HG03571 (cell line): ENCODE results near the gene TBATA.

Source experiments
- ATAC-seq: cut with Tn5 transposase; IDR thresholded peaks from one replicate; pipeline ENCODE4 v1.9.1; 2021; ENCODE audit not compliant: unreplicated experiment

The TBATA gene

GRCh38 chr10:70747192-70747965 lies 37.8 kb downstream of the TBATA start:
- ATAC-seq, result no peak

DNA sequence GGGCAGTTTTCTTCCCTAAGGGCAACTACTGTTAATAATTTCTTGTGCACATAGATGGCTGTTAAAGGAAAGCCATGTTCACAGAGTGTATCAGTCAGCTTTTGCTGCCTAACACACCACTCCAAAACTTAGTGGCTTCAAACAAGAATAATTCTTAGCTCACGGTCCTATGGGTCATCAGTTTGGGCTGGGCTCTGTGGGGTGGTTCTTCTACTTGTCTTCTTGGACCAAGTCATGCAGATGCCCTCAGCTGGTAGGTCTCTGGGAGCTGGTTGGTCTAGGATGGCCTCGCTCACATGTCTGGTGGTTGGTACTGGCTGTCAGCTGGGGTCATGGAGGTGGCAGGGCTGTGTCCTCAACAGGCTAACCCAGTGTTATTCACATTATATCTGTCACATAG lies 39.6 kb downstream of the TBATA start:
- no peak for ATAC-seq

DNA sequence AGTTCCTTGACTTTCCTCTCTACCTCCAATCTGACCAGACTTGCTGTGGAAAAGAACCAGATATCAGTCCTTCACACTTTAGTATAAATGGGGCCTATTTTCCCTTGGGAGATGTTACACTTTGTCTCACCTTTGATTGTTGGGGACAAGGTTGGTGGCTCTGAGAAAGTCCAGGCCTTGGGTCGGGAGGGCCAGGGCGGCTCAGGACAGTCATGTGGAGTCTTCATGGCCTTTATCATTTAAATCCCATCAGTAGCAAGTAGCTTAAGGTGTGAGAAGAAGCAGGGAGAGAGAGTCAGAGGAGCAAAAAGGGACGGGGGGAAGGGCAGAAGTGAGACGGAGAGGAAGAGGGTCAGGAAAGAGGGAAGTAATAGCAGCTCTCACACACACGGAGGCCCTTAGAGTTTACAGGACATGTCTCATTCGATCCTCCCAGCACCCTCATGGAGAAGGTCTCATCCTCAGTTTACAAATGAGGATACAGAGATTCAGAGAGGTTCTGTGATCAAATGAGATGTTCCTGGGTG lies 40.5 kb downstream of the TBATA start:
- ATAC-seq, result no peak

GRCh38 chr10:70743879-70744278 lies 41.3 kb downstream of the TBATA start:
- ATAC-seq, result no peak

- no peak for ATAC-seq
Measured at GRCh38 chr10:70743430-70743788, 41.8 kb downstream of the TBATA start.

DNA sequence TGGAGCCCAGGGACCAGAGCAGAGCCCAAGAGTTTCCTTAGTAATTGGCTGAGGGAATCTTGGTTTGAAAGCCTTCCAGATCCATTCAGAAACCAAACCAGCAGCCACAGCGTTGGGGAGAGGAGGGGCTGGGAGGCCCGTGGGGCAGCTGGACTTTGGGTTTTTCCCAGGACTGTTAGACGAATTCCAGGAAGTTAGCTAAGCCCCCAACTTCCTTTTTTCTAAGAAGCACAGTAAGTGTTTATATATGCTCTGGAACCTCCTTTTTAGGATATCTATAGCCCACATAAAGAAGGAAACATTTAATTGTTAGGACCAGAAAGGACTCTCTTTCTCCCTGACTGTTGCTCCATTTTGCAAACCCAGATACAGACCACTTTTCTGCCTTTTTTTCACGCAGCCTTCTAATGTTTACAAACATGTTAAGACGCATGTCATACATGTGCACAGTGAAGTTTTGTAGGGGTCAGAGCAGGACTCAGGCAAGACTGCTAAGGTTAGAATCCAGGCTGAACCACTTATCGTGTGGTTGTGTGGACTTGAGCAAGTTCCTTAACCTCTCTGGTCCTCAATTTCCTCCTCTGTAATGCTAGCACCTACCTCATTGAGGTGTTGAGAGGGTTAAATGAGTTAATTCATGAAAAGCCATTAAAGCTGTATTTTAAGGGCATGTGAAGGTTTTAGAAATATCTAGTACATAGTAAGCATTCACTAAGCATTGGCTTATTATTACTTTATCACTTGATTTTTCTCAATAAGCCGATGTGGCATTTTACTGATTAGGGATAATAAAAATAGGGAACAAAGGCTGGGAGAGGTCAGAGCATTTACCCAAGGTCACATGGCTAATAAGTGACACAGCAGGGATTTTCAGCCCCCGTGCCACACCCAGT lies 42.4 kb downstream of the TBATA start:
- no peak for ATAC-seq

DNA sequence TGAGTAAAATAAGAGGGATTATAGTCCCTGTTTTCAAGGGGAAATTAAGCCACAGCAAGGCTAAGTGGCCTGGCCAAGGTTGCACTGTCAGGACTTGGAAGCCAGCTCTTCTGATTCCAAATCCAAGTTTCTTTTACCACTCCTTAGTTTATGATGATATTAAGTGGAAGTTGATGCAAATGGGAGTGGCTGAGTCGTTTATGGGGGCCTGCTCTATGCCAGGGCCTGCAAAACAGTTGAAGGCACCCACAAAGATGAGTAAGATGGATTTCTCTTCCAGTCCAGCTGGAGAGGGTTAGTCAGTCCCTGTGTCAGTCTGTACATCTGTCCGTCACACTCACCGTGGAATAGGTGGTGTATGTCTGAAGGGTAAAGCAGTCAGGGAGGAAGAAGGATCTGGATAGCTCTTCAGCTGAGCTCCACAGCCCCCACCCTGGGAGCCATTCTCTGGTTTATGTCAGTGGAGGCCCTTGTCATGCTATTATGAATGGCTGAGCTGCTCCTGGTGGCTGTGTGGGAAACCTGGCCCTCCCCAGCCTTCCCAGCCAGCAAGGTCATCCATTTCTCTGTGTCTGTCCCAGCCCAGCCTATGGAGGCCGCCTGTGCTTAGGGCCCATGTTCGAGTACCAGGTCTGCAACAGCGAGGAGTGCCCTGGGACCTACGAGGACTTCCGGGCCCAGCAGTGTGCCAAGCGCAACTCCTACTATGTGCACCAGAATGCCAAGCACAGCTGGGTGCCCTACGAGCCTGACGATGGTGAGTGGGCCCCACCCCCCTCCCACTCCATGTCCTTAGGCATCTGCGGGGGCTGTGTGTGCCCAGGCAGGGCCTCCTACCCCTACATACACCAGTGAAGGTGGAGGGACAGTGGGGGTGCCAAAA lies 44.5 kb downstream of the TBATA start:
- no peak for ATAC-seq

- ATAC-seq, result no peak
Measured at GRCh38 chr10:70738761-70739121, 46.4 kb downstream of the TBATA start.

DNA sequence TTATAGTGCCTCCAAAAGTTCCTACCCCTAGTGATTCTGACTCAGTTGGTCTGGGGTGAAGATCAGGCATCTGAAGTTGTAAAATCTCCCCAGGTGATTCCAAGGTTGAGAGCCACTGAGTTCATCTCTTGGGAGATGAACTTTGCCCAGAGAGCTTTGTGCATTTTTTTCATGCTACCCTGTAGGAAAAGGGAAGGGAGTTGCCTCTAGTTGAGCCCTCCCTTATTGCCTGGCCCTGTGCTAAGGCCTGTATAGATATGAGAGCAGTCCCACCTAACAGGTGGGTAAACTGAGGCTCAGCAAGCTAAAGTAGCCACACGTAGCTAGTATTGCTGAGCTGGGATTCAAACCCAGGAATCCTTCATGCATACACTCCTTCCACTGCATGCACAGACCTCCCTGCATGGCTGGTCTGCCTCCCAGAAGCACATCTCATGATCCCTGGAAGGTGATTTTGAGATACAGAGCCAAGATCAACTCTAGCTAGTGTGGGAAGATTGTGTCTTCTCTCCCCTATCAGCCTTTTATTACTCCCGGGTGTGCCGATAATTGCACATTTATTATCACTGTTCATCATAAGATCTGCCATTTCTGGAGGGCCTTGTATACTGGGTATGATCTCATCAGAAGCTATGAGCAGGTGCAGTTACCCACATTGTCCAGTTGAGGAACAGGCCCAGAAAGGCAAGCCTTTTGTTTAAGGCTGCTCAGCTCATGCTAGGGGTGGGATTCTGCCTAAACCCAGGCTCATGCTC lies 47.0 kb downstream of the TBATA start:
- ATAC-seq, result no peak

- ATAC-seq, result no peak
Measured at GRCh38 chr10:70737250-70737649, 47.9 kb downstream of the TBATA start.

GRCh38 chr10:70736525-70736924 lies 48.7 kb downstream of the TBATA start:
- no peak for ATAC-seq

DNA sequence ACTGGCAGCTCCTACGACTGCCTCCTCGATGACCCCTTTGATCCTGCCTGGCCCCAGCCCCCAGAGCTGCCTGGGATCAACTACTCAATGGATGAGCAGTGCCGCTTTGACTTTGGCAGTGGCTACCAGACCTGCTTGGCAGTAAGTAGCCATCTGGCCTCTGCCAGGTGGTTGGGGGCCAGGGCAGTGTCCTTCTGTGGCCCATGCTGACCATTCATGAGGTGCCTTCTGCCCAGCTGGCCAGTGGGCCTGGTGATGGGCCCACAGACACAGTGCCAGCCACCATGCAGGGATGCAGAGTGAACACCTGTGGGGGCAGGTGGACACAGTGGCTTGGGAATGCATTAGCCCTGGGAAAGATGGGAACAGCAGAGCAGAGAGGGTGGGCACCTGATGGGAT lies 50.0 kb downstream of the TBATA start:
- ATAC-seq, result no peak

GRCh38 chr10:70733051-70733450 lies 52.1 kb downstream of the TBATA start:
- no peak for ATAC-seq

GRCh38 chr10:70732569-70732968 lies 52.6 kb downstream of the TBATA start:
- ATAC-seq, result no peak

DNA sequence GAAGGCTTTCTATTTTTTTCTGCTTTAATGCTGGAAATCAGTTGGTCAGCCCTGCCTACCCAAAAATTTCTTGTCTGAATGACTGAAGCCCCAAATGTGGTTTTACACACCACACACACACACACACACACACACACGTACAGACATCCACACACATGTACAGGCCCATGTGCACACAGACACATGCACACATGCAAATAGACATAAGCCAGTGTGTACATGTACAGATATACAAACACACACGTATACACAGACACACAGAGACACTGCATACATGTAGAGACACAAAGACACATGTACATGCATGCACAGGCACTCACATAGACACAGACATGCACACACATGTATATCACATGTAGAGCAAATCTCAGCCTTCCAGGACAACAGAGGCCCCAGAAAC lies 54.2 kb downstream of the TBATA start:
- no peak for ATAC-seq

GRCh38 chr10:70729763-70730357 lies 55.3 kb downstream of the TBATA start:
- ATAC-seq, result no peak

DNA sequence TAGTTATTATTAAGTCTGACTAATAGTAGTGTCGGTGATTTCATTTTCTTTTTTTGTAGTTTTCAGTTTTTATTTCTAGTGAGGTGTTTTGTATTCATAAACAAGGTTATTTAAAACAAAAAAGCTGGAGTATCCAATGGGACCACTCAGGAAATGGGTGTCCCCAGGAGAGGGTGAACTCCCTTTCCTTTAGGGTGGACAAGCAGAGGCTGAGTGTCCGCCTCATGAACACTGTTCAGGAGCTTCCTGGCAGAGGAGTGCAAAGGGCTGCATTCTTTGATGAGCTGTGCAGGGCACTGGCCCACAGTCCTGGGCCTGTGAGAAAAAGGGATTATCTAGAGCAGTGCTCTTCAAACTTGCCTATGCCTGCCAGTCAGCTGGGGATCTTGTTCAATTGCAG lies 56.8 kb downstream of the TBATA start:
- ATAC-seq, result no peak

DNA sequence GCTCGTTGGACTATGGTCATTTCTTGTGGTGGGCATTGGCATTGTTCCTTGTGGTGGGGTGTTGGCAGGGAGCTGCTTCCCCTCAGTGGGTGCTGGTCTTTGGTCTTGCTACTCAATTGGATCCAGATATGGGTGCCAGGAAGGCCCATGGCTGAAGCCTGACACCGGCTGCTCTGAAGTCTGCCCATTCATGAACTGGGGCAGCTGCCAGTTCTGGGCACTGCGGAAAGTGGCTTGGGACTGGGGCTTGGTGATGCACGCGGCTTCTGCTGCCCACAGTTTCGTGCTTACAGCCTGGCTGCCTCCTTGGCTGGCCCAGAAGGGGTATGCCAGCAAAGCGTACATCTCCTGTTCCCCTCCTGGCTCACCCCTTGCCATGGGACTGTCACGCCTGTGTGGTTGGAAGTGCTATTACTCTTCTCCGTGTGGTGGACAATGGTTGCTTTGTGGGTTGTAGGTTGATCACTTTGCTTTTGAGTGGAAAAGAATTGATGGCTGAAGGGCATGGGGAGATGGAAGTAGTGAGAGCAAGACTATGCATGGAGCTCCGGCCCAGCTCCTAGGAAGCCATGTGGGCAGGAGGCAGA lies 58.2 kb downstream of the TBATA start:
- no peak for ATAC-seq

GRCh38 chr10:70723771-70724170 lies 61.4 kb downstream of the TBATA start:
- no peak for ATAC-seq
